Measurements from ENCODE around the gene GDF10.

GDF10 gene

GRCh38 chr10:47350671-47351640 lies 51.0 kb downstream of the GDF10 start:
- Histone ChIP-seq H3K9ac (ENCODE audit: low read length) (no peak overlapping the region), H3K4me3 (ENCODE audit: low read depth in 1 of 2, low read length in 2 of 2) (no peak overlapping the region), H3K36me3 (ENCODE audit: insufficient read depth, low read length) (no peaks in the 10 kb centered on the region), H3K9me3 (ENCODE audit: low read length) (no peaks in the 10 kb centered on the region), H3K27me3 (ENCODE audit: control insufficient read depth in 1 of 2, insufficient read depth in 2 of 2, low read length in 2 of 2) (no peaks in the 10 kb centered on the region), H3K4me1 (ENCODE audit: insufficient read depth, low read length) (no peaks in the 10 kb centered on the region), H3K27ac (ENCODE audit: low read depth, low read length) (no peak overlapping the region)

- H3K9ac ChIP-seq (ENCODE audit: low read length): no peak overlapping the region
Measured at GRCh38 chr10:47351899-47352815, 52.2 kb downstream of the GDF10 start.

GRCh38 chr10:47353351-47353750 lies 53.4 kb downstream of the GDF10 start:
- H3K9me3 ChIP-seq (ENCODE audit: low read length): no peaks in the 10 kb centered on the region
- H3K4me1 ChIP-seq (ENCODE audit: insufficient read depth, low read length): no peaks in the 10 kb centered on the region
- no peak overlapping the region for H3K9ac ChIP-seq (ENCODE audit: low read length)
- no peak overlapping the region for H3K27ac ChIP-seq (ENCODE audit: low read depth, low read length)
- H3K4me3 ChIP-seq (ENCODE audit: low read depth in 1 of 2, low read length in 2 of 2): no peak overlapping the region
- no peaks in the 10 kb centered on the region for H3K36me3 ChIP-seq (ENCODE audit: insufficient read depth, low read length)
- H3K27me3 ChIP-seq (ENCODE audit: control insufficient read depth in 1 of 2, insufficient read depth in 2 of 2, low read length in 2 of 2): no peaks in the 10 kb centered on the region

More at GRCh38 chr10:47351899-47352815, 52.2 kb downstream of the GDF10 start:
- Histone ChIP-seq H3K9me3 (ENCODE audit: low read length) (no peaks in the 10 kb centered on the region), H3K27ac (ENCODE audit: low read depth, low read length) (no peak overlapping the region), H3K4me3 (ENCODE audit: low read depth in 1 of 2, low read length in 2 of 2) (no peak overlapping the region), H3K27me3 (ENCODE audit: control insufficient read depth in 1 of 2, insufficient read depth in 2 of 2, low read length in 2 of 2) (no peaks in the 10 kb centered on the region), H3K4me1 (ENCODE audit: insufficient read depth, low read length) (no peaks in the 10 kb centered on the region), H3K36me3 (ENCODE audit: insufficient read depth, low read length) (no peaks in the 10 kb centered on the region)

- no peak overlapping the region for H3K27ac ChIP-seq (ENCODE audit: low read depth, low read length)
- H3K9me3 ChIP-seq (ENCODE audit: low read length): no peaks in the 10 kb centered on the region
- H3K27me3 ChIP-seq (ENCODE audit: control insufficient read depth in 1 of 2, insufficient read depth in 2 of 2, low read length in 2 of 2): no peaks in the 10 kb centered on the region
- H3K4me1 ChIP-seq (ENCODE audit: insufficient read depth, low read length): no peaks in the 10 kb centered on the region
- H3K36me3 ChIP-seq (ENCODE audit: insufficient read depth, low read length): no peaks in the 10 kb centered on the region
- H3K4me3 ChIP-seq (ENCODE audit: low read depth in 1 of 2, low read length in 2 of 2): no peak overlapping the region
- no peak overlapping the region for H3K9ac ChIP-seq (ENCODE audit: low read length)
Measured at GRCh38 chr10:47354165-47354564, 54.2 kb downstream of the GDF10 start.

DNA sequence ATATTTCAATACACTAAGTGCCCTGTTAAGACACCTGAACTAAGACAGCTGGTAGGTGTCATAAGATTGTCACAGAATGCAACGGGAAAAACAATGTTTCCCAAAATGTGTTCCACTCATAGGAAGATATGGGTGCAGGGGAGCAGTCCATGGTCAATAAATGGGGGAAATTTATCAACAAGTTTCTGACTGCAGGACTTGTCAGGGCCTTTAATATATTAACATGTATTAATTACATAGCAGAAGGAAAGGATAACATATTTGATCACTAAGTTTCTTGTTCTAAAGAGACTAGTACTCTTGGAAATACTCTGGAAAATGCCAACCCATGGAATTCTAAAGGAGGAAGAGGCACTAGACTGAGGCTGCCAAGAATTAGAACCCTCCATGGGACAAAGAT lies 54.9 kb downstream of the GDF10 start:
- Histone ChIP-seq H3K9me3 (ENCODE audit: low read length) (no peaks in the 10 kb centered on the region), H3K27ac (ENCODE audit: low read depth, low read length) (no peak overlapping the region), H3K9ac (ENCODE audit: low read length) (no peak overlapping the region), H3K27me3 (ENCODE audit: control insufficient read depth in 1 of 2, insufficient read depth in 2 of 2, low read length in 2 of 2) (no peaks in the 10 kb centered on the region), H3K36me3 (ENCODE audit: insufficient read depth, low read length) (no peaks in the 10 kb centered on the region), H3K4me1 (ENCODE audit: insufficient read depth, low read length) (no peaks in the 10 kb centered on the region), H3K4me3 (ENCODE audit: low read depth in 1 of 2, low read length in 2 of 2) (no peak overlapping the region)

- no peaks in the 10 kb centered on the region for H3K9me3 ChIP-seq (ENCODE audit: low read length)
- H3K27me3 ChIP-seq (ENCODE audit: control insufficient read depth in 1 of 2, insufficient read depth in 2 of 2, low read length in 2 of 2): no peaks in the 10 kb centered on the region
- no peak overlapping the region for H3K9ac ChIP-seq (ENCODE audit: low read length)
- H3K36me3 ChIP-seq (ENCODE audit: insufficient read depth, low read length): no peaks in the 10 kb centered on the region
- no peaks in the 10 kb centered on the region for H3K4me1 ChIP-seq (ENCODE audit: insufficient read depth, low read length)
- no peak overlapping the region for H3K27ac ChIP-seq (ENCODE audit: low read depth, low read length)
- no peak overlapping the region for H3K4me3 ChIP-seq (ENCODE audit: low read depth in 1 of 2, low read length in 2 of 2)
Measured at GRCh38 chr10:47356708-47357107, 56.7 kb downstream of the GDF10 start.

GRCh38 chr10:47357131-47357582 lies 57.2 kb downstream of the GDF10 start:
- H3K36me3 ChIP-seq (ENCODE audit: insufficient read depth, low read length): no peaks in the 10 kb centered on the region
- H3K9ac ChIP-seq (ENCODE audit: low read length): no peak overlapping the region
- no peak overlapping the region for H3K27ac ChIP-seq (ENCODE audit: low read depth, low read length)
- no peak overlapping the region for H3K4me3 ChIP-seq (ENCODE audit: low read depth in 1 of 2, low read length in 2 of 2)
- H3K4me1 ChIP-seq (ENCODE audit: insufficient read depth, low read length): no peaks in the 10 kb centered on the region
- no peaks in the 10 kb centered on the region for H3K27me3 ChIP-seq (ENCODE audit: control insufficient read depth in 1 of 2, insufficient read depth in 2 of 2, low read length in 2 of 2)
- H3K9me3 ChIP-seq (ENCODE audit: low read length): no peaks in the 10 kb centered on the region

DNA sequence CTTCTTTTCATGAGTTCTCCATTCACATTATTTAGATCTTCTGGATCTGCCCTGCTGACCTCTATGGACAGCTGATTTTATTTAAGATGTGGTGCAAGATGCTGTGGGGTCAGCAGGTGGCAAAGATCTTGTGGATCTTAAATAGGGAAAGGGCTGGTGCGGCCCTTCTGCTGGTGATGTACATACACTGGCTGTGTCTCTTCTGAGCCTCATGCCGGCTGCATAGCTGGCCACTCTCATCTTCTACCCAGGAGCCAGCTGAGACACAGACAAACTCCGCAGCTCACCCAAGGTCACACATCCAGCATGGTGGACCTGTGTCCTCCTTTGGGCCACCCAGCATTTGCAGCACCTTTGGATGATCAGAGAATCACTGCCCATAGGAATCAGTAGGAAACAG lies 57.9 kb downstream of the GDF10 start:
- Histone ChIP-seq H3K27ac (ENCODE audit: low read depth, low read length) (no peak overlapping the region), H3K36me3 (ENCODE audit: insufficient read depth, low read length) (no peaks in the 10 kb centered on the region), H3K4me1 (ENCODE audit: insufficient read depth, low read length) (no peaks in the 10 kb centered on the region), H3K9me3 (ENCODE audit: low read length) (no peaks in the 10 kb centered on the region), H3K27me3 (ENCODE audit: control insufficient read depth in 1 of 2, insufficient read depth in 2 of 2, low read length in 2 of 2) (no peaks in the 10 kb centered on the region), H3K9ac (ENCODE audit: low read length) (no peak overlapping the region), H3K4me3 (ENCODE audit: low read depth in 1 of 2, low read length in 2 of 2) (no peak overlapping the region)

DNA sequence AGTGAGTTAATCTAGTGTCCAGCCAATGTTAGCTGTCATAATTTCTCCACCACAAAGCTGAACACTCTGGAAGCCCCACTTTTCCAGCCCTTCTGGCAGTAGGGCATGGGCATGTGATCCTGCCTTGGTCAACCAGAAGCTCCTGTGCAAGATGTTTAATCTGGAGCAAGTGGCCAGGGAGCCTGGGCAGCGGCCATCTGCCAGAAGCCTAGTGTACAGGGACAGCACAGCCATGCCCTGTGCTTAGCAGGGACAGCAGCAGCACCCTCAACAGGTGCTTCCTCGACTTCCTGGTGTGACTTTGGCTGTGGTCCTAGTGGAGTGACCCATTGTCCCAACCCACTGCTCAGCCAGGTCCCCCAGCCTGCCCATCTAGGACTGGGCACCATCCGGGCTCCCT lies 58.5 kb downstream of the GDF10 start:
- Histone ChIP-seq H3K27ac (ENCODE audit: low read depth, low read length) (no peak overlapping the region), H3K9ac (ENCODE audit: low read length) (no peak overlapping the region), H3K9me3 (ENCODE audit: low read length) (no peaks in the 10 kb centered on the region), H3K27me3 (ENCODE audit: control insufficient read depth in 1 of 2, insufficient read depth in 2 of 2, low read length in 2 of 2) (no peaks in the 10 kb centered on the region), H3K36me3 (ENCODE audit: insufficient read depth, low read length) (no peaks in the 10 kb centered on the region), H3K4me1 (ENCODE audit: insufficient read depth, low read length) (no peaks in the 10 kb centered on the region), H3K4me3 (ENCODE audit: low read depth in 1 of 2, low read length in 2 of 2) (no peak overlapping the region)

DNA sequence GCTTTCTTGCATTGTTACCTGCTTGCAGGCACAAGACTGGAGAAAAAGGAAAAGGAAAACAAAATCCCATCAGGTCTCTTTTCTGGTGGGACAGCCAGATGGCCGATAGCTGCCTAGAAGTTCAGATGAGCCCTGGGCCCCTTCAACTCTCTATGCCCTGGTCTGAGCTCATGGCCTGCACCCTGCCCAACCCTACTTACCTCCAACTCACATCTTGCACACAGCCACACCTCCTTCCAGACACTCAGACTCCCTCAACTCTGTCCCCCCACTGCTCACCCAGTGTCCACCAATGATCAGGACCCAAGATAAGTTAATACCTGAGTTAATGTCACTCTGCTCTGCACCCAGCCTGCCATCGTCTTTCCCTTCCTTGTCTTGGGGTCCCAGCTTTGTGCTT lies 59.1 kb downstream of the GDF10 start:
- H3K36me3 ChIP-seq (ENCODE audit: insufficient read depth, low read length): no peaks in the 10 kb centered on the region
- H3K9ac ChIP-seq (ENCODE audit: low read length): no peak overlapping the region
- no peaks in the 10 kb centered on the region for H3K9me3 ChIP-seq (ENCODE audit: low read length)
- H3K27me3 ChIP-seq (ENCODE audit: control insufficient read depth in 1 of 2, insufficient read depth in 2 of 2, low read length in 2 of 2): no peaks in the 10 kb centered on the region
- no peaks in the 10 kb centered on the region for H3K4me1 ChIP-seq (ENCODE audit: insufficient read depth, low read length)
- no peak overlapping the region for H3K4me3 ChIP-seq (ENCODE audit: low read depth in 1 of 2, low read length in 2 of 2)
- H3K27ac ChIP-seq (ENCODE audit: low read depth, low read length): no peak overlapping the region

- Histone ChIP-seq H3K9me3 (ENCODE audit: low read length) (no peaks in the 10 kb centered on the region), H3K27ac (ENCODE audit: low read depth, low read length) (no peak overlapping the region), H3K4me3 (ENCODE audit: low read depth in 1 of 2, low read length in 2 of 2) (no peak overlapping the region), H3K4me1 (ENCODE audit: insufficient read depth, low read length) (no peaks in the 10 kb centered on the region), H3K36me3 (ENCODE audit: insufficient read depth, low read length) (no peaks in the 10 kb centered on the region), H3K9ac (ENCODE audit: low read length) (no peak overlapping the region), H3K27me3 (ENCODE audit: control insufficient read depth in 1 of 2, insufficient read depth in 2 of 2, low read length in 2 of 2) (no peaks in the 10 kb centered on the region)
Measured at GRCh38 chr10:47359626-47360418, 59.8 kb downstream of the GDF10 start.
